AG10803 (cell line): ENCODE data around the gene NOB1.
"Not testable (repeated sequence)": the region's sequence is repeated elsewhere in the genome, so short reads cannot be mapped to it uniquely, and the experiment has no call there.

Experiments
- DNase-seq: peaks from one replicate; pipeline ENCODE4 v3.0.0; 2010; ENCODE audit warnings: low read depth
- H3K4me3 ChIP-seq: 2 replicates; pipeline ENCODE4 v1.5.1; 2011; ENCODE audit warnings: mild to moderate bottlenecking, low read length, control low read depth
- CTCF ChIP-seq: conservative IDR thresholded peaks from 2 replicates; pipeline ENCODE4 v1.5.1; 2011; ENCODE audit warnings: mild to moderate bottlenecking, low read length, control low read depth, inconsistent platforms

The NOB1 gene

GRCh38 chr16:69793526-69793925 is 38.8 kb upstream of the NOB1 start:
- H3K4me3 ChIP-seq = no peak overlapping the region
- TF ChIP-seq CTCF = no peak
- no peak for DNase-seq

GRCh38 chr16:69791391-69791847 is 36.7 kb upstream of the NOB1 start:
- not testable (repeated sequence) for H3K4me3 ChIP-seq, DNase-seq

DNA sequence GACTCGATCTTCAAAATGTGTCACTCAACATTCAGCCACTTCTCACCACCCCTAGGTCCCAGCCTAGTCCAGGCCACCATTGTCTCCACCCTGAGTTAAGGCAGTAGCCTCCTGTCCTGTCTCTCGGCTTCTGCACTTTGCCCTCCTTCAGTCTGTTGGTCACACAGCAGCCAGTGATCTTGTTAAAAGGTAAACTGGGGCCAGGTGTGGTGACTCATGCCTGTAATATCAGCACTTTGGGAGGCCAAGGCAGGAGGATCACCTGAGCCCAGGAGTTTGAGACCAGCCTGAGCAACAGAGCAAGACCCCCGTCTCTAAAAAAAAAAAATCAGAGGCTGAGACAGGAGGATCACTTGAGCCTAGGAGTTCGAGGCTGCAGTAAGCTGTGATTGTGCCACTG is 33.2 kb upstream of the NOB1 start:
- no peak for DNase-seq
- TF ChIP-seq CTCF = no peak
- no peak overlapping the region for H3K4me3 ChIP-seq

DNA sequence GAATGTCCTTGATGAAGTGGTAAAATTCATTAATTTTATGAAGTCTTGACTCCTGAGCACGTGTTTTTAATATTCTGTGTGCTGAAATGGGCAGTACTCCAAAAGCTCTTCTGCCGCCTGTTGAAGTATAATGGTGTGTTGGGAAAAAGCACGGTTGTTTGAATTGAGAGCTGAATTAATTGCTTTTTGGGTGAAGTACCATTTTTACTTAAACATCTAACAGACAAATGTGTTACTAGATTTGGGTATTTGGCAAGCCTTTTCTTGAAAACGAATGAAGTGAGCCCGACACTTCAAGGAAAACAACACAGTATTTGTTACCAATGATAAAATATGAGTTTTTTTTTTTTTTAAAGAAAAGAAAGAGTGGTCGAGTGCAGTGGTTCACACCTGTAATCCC is 29.9 kb upstream of the NOB1 start:
- no peak overlapping the region for H3K4me3 ChIP-seq
- DNase-seq = no peak
- no peak for TF ChIP-seq CTCF

- TF ChIP-seq CTCF = no peak
- DNase-seq = no peak
- no peak overlapping the region for H3K4me3 ChIP-seq
These were observed 26.4 kb upstream of the NOB1 start for GRCh38 chr16:69781118-69781517.

- no peak for DNase-seq
- no peak for TF ChIP-seq CTCF
- no peak overlapping the region for H3K4me3 ChIP-seq
These were observed 25.0 kb upstream of the NOB1 start for GRCh38 chr16:69779724-69780123.

- DNase-seq = no peak
- no peak for TF ChIP-seq CTCF
- H3K4me3 ChIP-seq = no peak overlapping the region
These were observed 20.8 kb upstream of the NOB1 start for GRCh38 chr16:69775563-69775962.
